ENCODE data around the gene KRT38. TPM values are rescaled to one million over a fixed set of nuclear protein-coding genes. Genes with fewer than 3 reads are reported as not detected.

Gene KRT38
- polyA plus RNA-seq, 1 of the 3 experiments (the other 2 are of a cell fraction) = not detected

- no peaks in the 10 kb centered on the region for H3K9me3 ChIP-seq
- no peaks in the 10 kb centered on the region for H4K20me1 ChIP-seq (ENCODE audit: insufficient read depth)
- H3K36me3 ChIP-seq (replicated peaks in 1 of 2; ENCODE audit: control insufficient read depth in 1 of 2, insufficient read depth in 2 of 2, low read length in 1 of 2) = no peaks in the 10 kb centered on the region
- H3K4me3 ChIP-seq (ENCODE audit: low read depth in 2 of 2, low read length in 1 of 2) = no peak overlapping the region
- peak overlapping the region; percentile 40; the same call in 1 of the 2 replicates for H3K4me2 ChIP-seq
- no peak overlapping the region for H2AFZ ChIP-seq (ENCODE audit: low read depth)
- 0 out of 4 replicates have a peak overlapping the region, but pooled peaks of 1 of the 2 experiments have one; percentile 19 for H3K27ac ChIP-seq (ENCODE audit: low read depth in 2 of 2, low read length in 1 of 2)
- H3K4me1 ChIP-seq (ENCODE audit: control insufficient read depth in 1 of 2, insufficient read depth in 2 of 2, low read depth in 1 of 2, low read length in 1 of 2) = peaks cover 0 to 47% of the 10 kb centered on the region in 2 experiments; a peak in 3 of 4 replicates
- ChIA-PET CTCF (interaction anchor here (0.8 to 2.9 kb wide), 8 partner anchors 10 to 245 kb away, joined by 3 to 11 read pairs (median 3); no protein-coding TSS in a partner anchor), POLR2A (no interaction called here)
- peak; percentile 36 for DNase-seq
- TF ChIP-seq RAD21 (IDR thresholded peaks at IDR 0.05; ENCODE audit: low read length) (peak; percentile 10; the same call in 1 of the 2 replicates), IRF3 (IDR thresholded peaks at IDR 0.05; ENCODE audit: low read depth, low read length) (no peak), TCF12 (IDR thresholded peaks at IDR 0.05) (peak; percentile 43; the same call in 1 of the 2 replicates), CTCF (IDR thresholded peaks at IDR 0.05) (peak; percentile 52), RXRA (IDR thresholded peaks at IDR 0.05; ENCODE audit: borderline replicate concordance, low read depth) (no peak)
- H3K9me2 ChIP-seq = no peaks in the 10 kb centered on the region
- WGBS (ENCODE audit: low lambda C conversion rate) = 36% methylated on average over 4 of the region's 4 CpGs
- H3K79me2 ChIP-seq (ENCODE audit: insufficient read depth) = no peaks in the 10 kb centered on the region
- no peaks in the 10 kb centered on the region for H3K27me3 ChIP-seq (ENCODE audit: insufficient read depth)
- H3F3A ChIP-seq (replicated peaks; ENCODE audit: insufficient read depth) = peaks cover 4% of the 10 kb centered on the region
- no peak overlapping the region for H3K9ac ChIP-seq
These were observed 23.2 kb downstream of the KRT38 start for GRCh38 chr17:41417576-41418015.

- Histone ChIP-seq H2AFZ (ENCODE audit: low read depth) (no peak overlapping the region), H3K79me2 (ENCODE audit: insufficient read depth) (no peaks in the 10 kb centered on the region), H3K9me2 (no peaks in the 10 kb centered on the region), H3K36me3 (replicated peaks in 1 of 2; ENCODE audit: control insufficient read depth in 1 of 2, insufficient read depth in 2 of 2, low read length in 1 of 2) (no peaks in the 10 kb centered on the region), H3F3A (replicated peaks; ENCODE audit: insufficient read depth) (peaks cover 4% of the 10 kb centered on the region), H3K4me2 (no peak overlapping the region), H3K27ac (ENCODE audit: low read depth in 2 of 2, low read length in 1 of 2) (no peak overlapping the region), H4K20me1 (ENCODE audit: insufficient read depth) (no peaks in the 10 kb centered on the region), H3K9ac (no peak overlapping the region), H3K9me3 (no peaks in the 10 kb centered on the region), H3K27me3 (ENCODE audit: insufficient read depth) (no peaks in the 10 kb centered on the region), H3K4me1 (ENCODE audit: control insufficient read depth in 1 of 2, insufficient read depth in 2 of 2, low read depth in 1 of 2, low read length in 1 of 2) (peaks cover 0 to 47% of the 10 kb centered on the region in 2 experiments; a peak in 3 of 4 replicates), H3K4me3 (ENCODE audit: low read depth in 2 of 2, low read length in 1 of 2) (no peak overlapping the region)
- ChIA-PET CTCF (interaction anchor here (0.8 to 2.9 kb wide), 6 partner anchors 11 to 246 kb away, joined by 3 to 11 read pairs (median 3); no protein-coding TSS in a partner anchor), POLR2A (no interaction called here)
- 91% methylated on average over 6 of the region's 6 CpGs for WGBS (ENCODE audit: low lambda C conversion rate)
- TF ChIP-seq CHD2 (IDR thresholded peaks at IDR 0.05; ENCODE audit: low read length, partially characterized antibody) = no peak
- no peak for TF ChIP-seq RXRA (IDR thresholded peaks at IDR 0.05; ENCODE audit: borderline replicate concordance, low read depth)
- TF ChIP-seq POLR2AphosphoS5 (IDR thresholded peaks at IDR 0.05; ENCODE audit: low read depth, low read length) = no peak
- TF ChIP-seq, protein P1, sequence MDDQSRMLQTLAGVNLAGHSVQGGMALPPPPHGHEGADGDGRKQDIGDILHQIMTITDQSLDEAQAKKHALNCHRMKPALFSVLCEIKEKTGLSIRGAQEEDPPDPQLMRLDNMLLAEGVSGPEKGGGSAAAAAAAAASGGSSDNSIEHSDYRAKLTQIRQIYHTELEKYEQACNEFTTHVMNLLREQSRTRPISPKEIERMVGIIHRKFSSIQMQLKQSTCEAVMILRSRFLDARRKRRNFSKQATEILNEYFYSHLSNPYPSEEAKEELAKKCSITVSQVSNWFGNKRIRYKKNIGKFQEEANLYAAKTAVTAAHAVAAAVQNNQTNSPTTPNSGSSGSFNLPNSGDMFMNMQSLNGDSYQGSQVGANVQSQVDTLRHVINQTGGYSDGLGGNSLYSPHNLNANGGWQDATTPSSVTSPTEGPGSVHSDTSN (IDR thresholded peaks at IDR 0.05) = no peak
- TF ChIP-seq RAD21 (IDR thresholded peaks at IDR 0.05; ENCODE audit: low read length) = no peak
- TF ChIP-seq TAF1 (IDR thresholded peaks at IDR 0.05; ENCODE audit: borderline replicate concordance, low read depth, low read length) = no peak
- no peak for TF ChIP-seq NFIC (IDR thresholded peaks at IDR 0.05; ENCODE audit: borderline replicate concordance)
- no peak for TF ChIP-seq MXI1 (IDR thresholded peaks at IDR 0.05; ENCODE audit: low read depth, low read length)
- no peak for TF ChIP-seq MEF2A (IDR thresholded peaks at IDR 0.05; ENCODE audit: borderline replicate concordance, low read depth)
- no peak for TF ChIP-seq CTCF (IDR thresholded peaks at IDR 0.05)
- no peak for DNase-seq
These were observed 23.7 kb downstream of the KRT38 start for GRCh38 chr17:41417127-41417526.
